Measurements from ENCODE around the gene EFEMP1.

Gene EFEMP1

GRCh38 chr2:55846426-55846825 lies 77.2 kb downstream of the EFEMP1 start:
- FAIRE-seq: no peak
- DNase-seq (ENCODE audit: insufficient read length, low spot score): no peak
- TF ChIP-seq CTCF (IDR thresholded peaks at IDR 0.05; ENCODE audit: insufficient read depth, missing control alignments): no peak

GRCh38 chr2:55844986-55845385 lies 78.6 kb downstream of the EFEMP1 start:
- no peak for TF ChIP-seq CTCF (IDR thresholded peaks at IDR 0.05; ENCODE audit: insufficient read depth, missing control alignments)
- no peak for DNase-seq (ENCODE audit: insufficient read length, low spot score)
- no peak for FAIRE-seq

GRCh38 chr2:55843994-55844345 lies 79.6 kb downstream of the EFEMP1 start:
- TF ChIP-seq CTCF (IDR thresholded peaks at IDR 0.05; ENCODE audit: insufficient read depth, missing control alignments): no peak
- FAIRE-seq: no peak
- no peak for DNase-seq (ENCODE audit: insufficient read length, low spot score)

- FAIRE-seq: no peak
- no peak for DNase-seq (ENCODE audit: insufficient read length, low spot score)
- TF ChIP-seq CTCF (IDR thresholded peaks at IDR 0.05; ENCODE audit: insufficient read depth, missing control alignments): no peak
Observed at GRCh38 chr2:55843096-55843993, 80.2 kb downstream of the EFEMP1 start.

GRCh38 chr2:55842046-55842445 lies 81.5 kb downstream of the EFEMP1 start:
- no peak for TF ChIP-seq CTCF (IDR thresholded peaks at IDR 0.05; ENCODE audit: insufficient read depth, missing control alignments)
- FAIRE-seq: no peak
- DNase-seq (ENCODE audit: insufficient read length, low spot score): no peak

GRCh38 chr2:55840460-55840859 lies 83.1 kb downstream of the EFEMP1 start:
- DNase-seq (ENCODE audit: insufficient read length, low spot score) (no peak), FAIRE-seq (no peak)
- TF ChIP-seq CTCF (IDR thresholded peaks at IDR 0.05; ENCODE audit: insufficient read depth, missing control alignments): no peak

GRCh38 chr2:55839182-55839819 lies 84.3 kb downstream of the EFEMP1 start:
- no peak for DNase-seq (ENCODE audit: insufficient read length, low spot score)
- FAIRE-seq: no peak
- TF ChIP-seq CTCF (IDR thresholded peaks at IDR 0.05; ENCODE audit: insufficient read depth, missing control alignments): no peak
